ENCODE data around the gene HOXA6. TPM values are rescaled to one million over a fixed set of nuclear protein-coding genes. Genes with fewer than 3 reads are reported as not detected.

Gene HOXA6
- total and polyA plus RNA-seq, 4 donors = 0.23 TPM; not detected in 3

- peaks cover 9 to 15% (median 12%) of the 10 kb centered on the region in 4 donors for H3K4me1 ChIP-seq (ENCODE audit: control insufficient read depth in 4 of 4, insufficient read depth in 4 of 4, low read length in 3 of 4)
- H3K36me3 ChIP-seq (ENCODE audit: control insufficient read depth in 4 of 4, insufficient read depth in 3 of 4, low read depth in 1 of 4, low read length in 3 of 4) = no peaks in the 10 kb centered on the region
- no peak for DNase-seq (ENCODE audit: low spot score)
- H3K9me3 ChIP-seq (ENCODE audit: control insufficient read depth in 4 of 4, low read length in 3 of 4) = peaks cover 0 to 2% (median under 1%) of the 10 kb centered on the region in 4 donors
- no peak overlapping the region for H3K27ac ChIP-seq (ENCODE audit: low read depth in 1 of 2, low read length in 2 of 2)
- TF ChIP-seq NR2F2 (IDR thresholded peaks at IDR 0.05) = no peak
- no peak for TF ChIP-seq SP1 (IDR thresholded peaks at IDR 0.05)
- TF ChIP-seq RAD21 (IDR thresholded peaks at IDR 0.05) = no peak
- no peak for TF ChIP-seq ZBTB33 (IDR thresholded peaks at IDR 0.05)
- no peak overlapping the region for H3K4me3 ChIP-seq (ENCODE audit: low read depth in 1 of 3, low read length in 3 of 3)
- no peak overlapping the region for H3K9ac ChIP-seq (ENCODE audit: low read depth in 1 of 2, low read length in 2 of 2)
- WGBS = 8% methylated on average over 10 of the region's 10 CpGs
- H3K27me3 ChIP-seq (ENCODE audit: control insufficient read depth in 4 of 4, insufficient read depth in 4 of 4, low read length in 3 of 4) = peaks cover 12 to 64% (median 32%) of the 10 kb centered on the region in 4 donors
Observed at GRCh38 chr7:27172315-27172774, 24.8 kb upstream of the HOXA6 start.

GRCh38 chr7:27171637-27172314, 24.2 kb upstream of the HOXA6 start:
- Histone ChIP-seq H3K9me3 (ENCODE audit: control insufficient read depth in 4 of 4, low read length in 3 of 4) (peaks cover 0 to 2% (median under 1%) of the 10 kb centered on the region in 4 donors), H3K4me1 (ENCODE audit: control insufficient read depth in 4 of 4, insufficient read depth in 4 of 4, low read length in 3 of 4) (peaks cover 9 to 15% (median 12%) of the 10 kb centered on the region in 4 donors), H3K36me3 (ENCODE audit: control insufficient read depth in 4 of 4, insufficient read depth in 3 of 4, low read depth in 1 of 4, low read length in 3 of 4) (no peaks in the 10 kb centered on the region), H3K27ac (ENCODE audit: low read depth in 1 of 2, low read length in 2 of 2) (no peak overlapping the region), H3K27me3 (ENCODE audit: control insufficient read depth in 4 of 4, insufficient read depth in 4 of 4, low read length in 3 of 4) (peaks cover 8 to 61% (median 34%) of the 10 kb centered on the region in 4 donors), H3K9ac (ENCODE audit: low read depth in 1 of 2, low read length in 2 of 2) (no peak overlapping the region), H3K4me3 (ENCODE audit: low read depth in 1 of 3, low read length in 3 of 3) (no peak overlapping the region)
- 7% methylated on average over 30 of the region's 30 CpGs for WGBS
- TF ChIP-seq RAD21 (IDR thresholded peaks at IDR 0.05) (no peak), HNF4G (IDR thresholded peaks at IDR 0.05) (no peak), TAF1 (conservative IDR thresholded peaks at IDR 0.05) (no peak), FOXA2 (IDR thresholded peaks at IDR 0.05) (no peak), JUND (IDR thresholded peaks at IDR 0.05) (no peak), RXRA (IDR thresholded peaks at IDR 0.05) (no peak), ATF3 (IDR thresholded peaks at IDR 0.05) (no peak), CTCF (IDR thresholded peaks at IDR 0.05; ENCODE audit: low read depth, low read length, missing input control) (no peak), NR2F2 (IDR thresholded peaks at IDR 0.05) (no peak)
- DNase-seq (ENCODE audit: low spot score) = no peak

GRCh38 chr7:27171325-27171636, 23.7 kb upstream of the HOXA6 start:
- H3K36me3 ChIP-seq (ENCODE audit: control insufficient read depth in 4 of 4, insufficient read depth in 3 of 4, low read depth in 1 of 4, low read length in 3 of 4) = no peaks in the 10 kb centered on the region
- peaks cover 9 to 15% (median 15%) of the 10 kb centered on the region in 4 donors for H3K4me1 ChIP-seq (ENCODE audit: control insufficient read depth in 4 of 4, insufficient read depth in 4 of 4, low read length in 3 of 4)
- DNase-seq (ENCODE audit: low spot score) = no peak
- no peak overlapping the region for H3K9ac ChIP-seq (ENCODE audit: low read depth in 1 of 2, low read length in 2 of 2)
- no peak overlapping the region for H3K4me3 ChIP-seq (ENCODE audit: low read depth in 1 of 3, low read length in 3 of 3)
- H3K9me3 ChIP-seq (ENCODE audit: control insufficient read depth in 4 of 4, low read length in 3 of 4) = peaks cover 0 to 2% (median under 1%) of the 10 kb centered on the region in 4 donors
- peaks cover 8 to 58% (median 35%) of the 10 kb centered on the region in 4 donors for H3K27me3 ChIP-seq (ENCODE audit: control insufficient read depth in 4 of 4, insufficient read depth in 4 of 4, low read length in 3 of 4)
- no peak overlapping the region for H3K27ac ChIP-seq (ENCODE audit: low read depth in 1 of 2, low read length in 2 of 2)
- 8% methylated on average over 8 of the region's 8 CpGs for WGBS
- TF ChIP-seq HNF4G (IDR thresholded peaks at IDR 0.05) (no peak), CTCF (IDR thresholded peaks at IDR 0.05; ENCODE audit: low read depth, low read length, missing input control) (no peak), GABPA (IDR thresholded peaks at IDR 0.05 in 1 of 2, conservative IDR thresholded peaks at IDR 0.05 in 1 of 2) (no peak), REST (IDR thresholded peaks at IDR 0.05) (no peak), JUND (IDR thresholded peaks at IDR 0.05) (no peak), RXRA (IDR thresholded peaks at IDR 0.05) (no peak), NR2F2 (IDR thresholded peaks at IDR 0.05) (no peak), MAX (IDR thresholded peaks at IDR 0.05) (no peak), FOXA1 (IDR thresholded peaks at IDR 0.05) (no peak), ATF3 (IDR thresholded peaks at IDR 0.05) (no peak), SP1 (IDR thresholded peaks at IDR 0.05) (no peak)
